ENCODE data around the gene GNG8. TPM values are rescaled to one million over a fixed set of nuclear protein-coding genes. Genes with fewer than 3 reads are reported as not detected.
A peak's percentile ranks its signal among the peaks of the same experiment; 100 is the strongest.

The GNG8 gene
- total RNA-seq, 2 donors from 2014 or later, result not detected

DNA sequence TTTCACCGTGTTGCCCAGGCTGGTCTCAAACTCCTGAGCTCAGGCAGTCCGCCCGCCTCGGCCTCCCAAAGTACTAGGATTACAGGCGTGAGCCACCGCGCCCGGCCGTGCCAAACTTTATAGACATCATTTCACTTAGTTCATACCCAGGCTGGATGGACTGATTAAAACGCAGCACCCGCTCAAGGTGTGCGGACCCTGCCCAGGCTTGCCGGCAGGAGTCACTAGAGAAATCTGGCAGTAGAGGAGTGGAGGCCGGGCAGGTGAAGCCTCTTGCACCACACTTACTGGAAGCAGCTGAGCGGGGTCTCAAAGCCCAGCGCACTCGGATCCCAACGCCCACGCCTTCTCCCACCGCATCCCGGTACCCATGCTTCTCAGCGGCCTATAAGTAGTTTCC, 22.5 kb downstream of the GNG8 start:
- Histone ChIP-seq H3K9me3 (no peaks in the 10 kb centered on the region), H3K4me3 (no peak overlapping the region), H3K4me1 (peaks cover 33% of the 10 kb centered on the region), H3K27ac (no peak overlapping the region), H3K36me3 (replicated peaks in 1 of 2; ENCODE audit: insufficient read depth in 1 of 2, low read depth in 2 of 2) (peaks cover 7 to 13% of the 10 kb centered on the region in 2 donors), H3K27me3 (no peaks in the 10 kb centered on the region)
- TF ChIP-seq POLR2A (IDR thresholded peaks at IDR 0.05), result no peak
- TF ChIP-seq, protein P1, sequence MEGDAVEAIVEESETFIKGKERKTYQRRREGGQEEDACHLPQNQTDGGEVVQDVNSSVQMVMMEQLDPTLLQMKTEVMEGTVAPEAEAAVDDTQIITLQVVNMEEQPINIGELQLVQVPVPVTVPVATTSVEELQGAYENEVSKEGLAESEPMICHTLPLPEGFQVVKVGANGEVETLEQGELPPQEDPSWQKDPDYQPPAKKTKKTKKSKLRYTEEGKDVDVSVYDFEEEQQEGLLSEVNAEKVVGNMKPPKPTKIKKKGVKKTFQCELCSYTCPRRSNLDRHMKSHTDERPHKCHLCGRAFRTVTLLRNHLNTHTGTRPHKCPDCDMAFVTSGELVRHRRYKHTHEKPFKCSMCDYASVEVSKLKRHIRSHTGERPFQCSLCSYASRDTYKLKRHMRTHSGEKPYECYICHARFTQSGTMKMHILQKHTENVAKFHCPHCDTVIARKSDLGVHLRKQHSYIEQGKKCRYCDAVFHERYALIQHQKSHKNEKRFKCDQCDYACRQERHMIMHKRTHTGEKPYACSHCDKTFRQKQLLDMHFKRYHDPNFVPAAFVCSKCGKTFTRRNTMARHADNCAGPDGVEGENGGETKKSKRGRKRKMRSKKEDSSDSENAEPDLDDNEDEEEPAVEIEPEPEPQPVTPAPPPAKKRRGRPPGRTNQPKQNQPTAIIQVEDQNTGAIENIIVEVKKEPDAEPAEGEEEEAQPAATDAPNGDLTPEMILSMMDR (IDR thresholded peaks at IDR 0.05), result no peak
- ATAC-seq, result no peak
- DNase-seq, result peak in 1 of 4 donors; percentile 6
- intact Hi-C loops (cut with DNase I), result loop anchor here (5.0 kb wide), 1 partner anchor 54 kb away; no protein-coding TSS in a partner anchor
- 78 to 82% methylated on average over 18 to 22 of the region's 22 CpGs for WGBS, 2 donors

DNA sequence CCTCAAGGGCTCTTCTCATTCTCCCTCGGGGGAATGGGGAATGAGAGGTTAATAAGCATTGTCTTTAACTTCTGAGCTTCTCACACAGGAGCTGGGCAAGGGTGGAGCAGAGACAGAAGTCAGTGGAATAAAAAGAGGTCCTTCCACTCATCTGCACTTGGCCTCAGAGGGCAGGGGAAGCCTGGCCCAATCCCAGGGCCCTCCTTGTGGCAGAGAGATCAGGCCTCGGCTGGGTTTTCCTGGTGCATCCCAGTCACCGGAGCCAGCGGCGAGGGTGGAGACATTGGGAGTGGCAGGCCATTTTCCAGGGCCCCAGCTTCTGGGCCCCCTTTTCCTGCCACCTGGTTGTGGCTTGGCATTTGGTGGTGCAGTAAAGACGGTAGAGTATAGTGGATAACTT, 24.2 kb downstream of the GNG8 start:
- Histone ChIP-seq H3K36me3 (replicated peaks in 1 of 2; ENCODE audit: insufficient read depth in 1 of 2, low read depth in 2 of 2) (peaks cover 7 to 24% of the 10 kb centered on the region in 2 donors), H3K27ac (no peak overlapping the region), H3K27me3 (no peaks in the 10 kb centered on the region), H3K4me1 (peaks cover 16% of the 10 kb centered on the region), H3K4me3 (no peak overlapping the region), H3K9me3 (no peaks in the 10 kb centered on the region)
- peak in 1 of 4 donors; percentile 6 for DNase-seq
- WGBS, 2 donors, result 56 to 83% methylated on average over 2 to 6 of the region's 6 CpGs
- intact Hi-C loops (cut with DNase I), result loop anchor here (5.0 kb wide), 1 partner anchor 56 kb away; no protein-coding TSS in a partner anchor
- TF ChIP-seq, protein P1 (IDR thresholded peaks at IDR 0.05), result no peak
- TF ChIP-seq POLR2A (IDR thresholded peaks at IDR 0.05), result no peak
- no peak for ATAC-seq

DNA sequence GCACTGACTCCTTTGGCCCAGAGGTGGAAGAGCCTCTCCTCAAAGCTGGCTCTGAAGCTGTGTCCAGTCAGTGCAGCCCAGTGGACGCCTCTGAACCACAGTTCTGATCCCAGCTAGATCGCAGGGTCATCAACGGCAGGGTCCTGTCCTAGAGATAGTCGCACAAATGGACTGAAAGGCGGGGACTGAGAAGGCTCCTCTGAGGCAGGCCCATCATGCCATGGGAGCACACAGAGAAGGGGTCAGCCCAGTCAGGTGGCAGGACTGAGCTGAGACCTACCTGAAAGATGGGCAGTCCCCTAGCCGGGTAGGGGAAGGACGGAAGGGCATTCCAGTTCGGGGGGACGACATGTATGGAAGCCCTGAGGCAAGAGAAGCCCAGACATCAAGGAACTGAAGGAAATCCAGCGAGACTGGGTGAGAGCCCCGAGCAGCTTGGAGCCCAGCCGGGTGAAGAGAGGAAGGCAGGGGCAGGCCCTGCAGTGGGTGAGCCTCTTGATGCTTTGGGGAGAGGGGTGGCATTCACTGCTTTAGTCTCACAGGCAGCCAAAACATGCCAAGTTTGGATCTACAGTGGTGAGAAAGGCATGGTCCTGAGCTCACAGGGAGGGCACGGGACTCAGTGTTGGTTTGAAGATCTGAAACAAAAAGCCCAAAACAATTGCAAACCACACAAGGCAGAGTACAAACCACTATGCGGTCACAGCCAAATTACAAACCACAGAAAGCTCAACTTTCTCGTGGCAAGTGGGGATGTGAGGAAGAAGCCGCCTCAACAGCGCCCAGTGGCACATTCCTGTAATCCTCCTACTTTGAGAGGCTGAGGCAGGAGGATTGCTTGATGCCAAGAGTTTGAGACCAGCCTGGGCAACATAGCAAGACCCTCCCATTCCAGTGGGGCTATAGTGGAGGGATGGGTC, 24.9 kb downstream of the GNG8 start:
- TF ChIP-seq, protein P1 (IDR thresholded peaks at IDR 0.05), result no peak
- no peak for TF ChIP-seq POLR2A (IDR thresholded peaks at IDR 0.05)
- Histone ChIP-seq H3K36me3 (replicated peaks in 1 of 2; ENCODE audit: insufficient read depth in 1 of 2, low read depth in 2 of 2) (peaks cover 7 to 24% of the 10 kb centered on the region in 2 donors), H3K27me3 (no peaks in the 10 kb centered on the region), H3K4me3 (no peak overlapping the region), H3K4me1 (peaks cover 10% of the 10 kb centered on the region), H3K9me3 (no peaks in the 10 kb centered on the region), H3K27ac (no peak overlapping the region)
- intact Hi-C loops (cut with DNase I), result loop anchor here (5.0 kb wide), 1 partner anchor 56 kb away; no protein-coding TSS in a partner anchor
- DNase-seq (peak in 2 of 4 donors; percentile 4 to 9), ATAC-seq (no peak)
- 66 to 73% methylated on average over 14 to 17 of the region's 17 CpGs for WGBS, 2 donors

DNA sequence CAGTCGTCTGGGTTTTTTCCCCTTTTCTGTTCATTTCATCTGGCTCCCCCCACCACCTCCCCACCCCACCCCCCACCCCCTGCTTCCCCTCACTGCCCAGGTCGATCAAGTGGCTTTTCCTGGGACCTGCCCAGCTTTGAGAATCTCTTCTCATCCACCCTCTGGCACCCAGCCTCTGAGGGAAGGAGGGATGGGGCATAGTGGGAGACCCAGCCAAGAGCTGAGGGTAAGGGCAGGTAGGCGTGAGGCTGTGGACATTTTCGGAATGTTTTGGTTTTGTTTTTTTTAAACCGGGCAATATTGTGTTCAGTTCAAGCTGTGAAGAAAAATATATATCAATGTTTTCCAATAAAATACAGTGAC, 25.6 kb downstream of the GNG8 start:
- Histone ChIP-seq H3K4me1 (peaks cover 8% of the 10 kb centered on the region), H3K27me3 (no peaks in the 10 kb centered on the region), H3K4me3 (no peak overlapping the region), H3K27ac (no peak overlapping the region), H3K36me3 (replicated peaks in 1 of 2; ENCODE audit: insufficient read depth in 1 of 2, low read depth in 2 of 2) (peaks cover 7 to 27% of the 10 kb centered on the region in 2 donors), H3K9me3 (no peaks in the 10 kb centered on the region)
- TF ChIP-seq POLR2A (IDR thresholded peaks at IDR 0.05), result no peak
- TF ChIP-seq, protein P1 (IDR thresholded peaks at IDR 0.05), result no peak
- intact Hi-C loops (cut with DNase I), result loop anchor here (5.0 kb wide), 1 partner anchor 57 kb away; no protein-coding TSS in a partner anchor
- WGBS, 2 donors, result 38 to 56% methylated on average over 4 to 5 of the region's 5 CpGs
- peak in 2 of 4 donors; percentile 3 to 10 for DNase-seq
- no peak for ATAC-seq
